22Rv1 (cell line): ENCODE data around the gene EPM2A.
"Not testable (repeated sequence)": the region's sequence is repeated elsewhere in the genome, so short reads cannot be mapped to it uniquely, and the experiment has no call there.

Experiments
- H3K27ac ChIP-seq: fragments of 450-650 bp; 2 replicates; pipeline ENCODE4 v1.5.1; 2017
- CTCF ChIP-seq: fragments of 450-650 bp; IDR thresholded peaks from 2 replicates; pipeline ENCODE4 v1.5.1; 2017; ENCODE audit warnings: mild to moderate bottlenecking
- ZFX ChIP-seq: fragments of 450-650 bp; IDR thresholded peaks from 2 replicates; pipeline ENCODE4 v1.6.1; 2017; ENCODE audit warnings: antibody characterized with exemption, borderline replicate concordance

Gene EPM2A

GRCh38 chr6:145704143-145704781 is 31.1 kb downstream of the EPM2A start:
- TF ChIP-seq CTCF (peak; percentile 88), ZFX (no peak)
- H3K27ac ChIP-seq, result no peak overlapping the region

GRCh38 chr6:145699462-145699861 is 35.9 kb downstream of the EPM2A start:
- TF ChIP-seq CTCF, result no peak
- no peak for TF ChIP-seq ZFX
- H3K27ac ChIP-seq, result no peak overlapping the region

- H3K27ac ChIP-seq, result not testable (repeated sequence)
Measured at GRCh38 chr6:145697401-145697800, 37.9 kb downstream of the EPM2A start.

GRCh38 chr6:145694083-145694737 is 41.1 kb downstream of the EPM2A start:
- TF ChIP-seq CTCF, result no peak
- no peak for TF ChIP-seq ZFX
- no peak overlapping the region for H3K27ac ChIP-seq

GRCh38 chr6:145690969-145691368 is 44.4 kb downstream of the EPM2A start:
- no peak for TF ChIP-seq ZFX
- no peak for TF ChIP-seq CTCF
- no peak overlapping the region for H3K27ac ChIP-seq

- TF ChIP-seq ZFX (no peak), CTCF (no peak)
- H3K27ac ChIP-seq, result no peak overlapping the region
Measured at GRCh38 chr6:145689529-145689928, 45.8 kb downstream of the EPM2A start.

GRCh38 chr6:145688493-145688905 is 46.8 kb downstream of the EPM2A start:
- TF ChIP-seq ZFX (no peak), CTCF (no peak)
- H3K27ac ChIP-seq, result no peak overlapping the region
